ENCODE measurements around the gene C1orf105.
A peak's percentile ranks its signal among the peaks of the same experiment; 100 is the strongest.
"Not testable (repeated sequence)": the region's sequence is repeated elsewhere in the genome, so short reads cannot be mapped to it uniquely, and the experiment has no call there.

Gene C1orf105

DNA sequence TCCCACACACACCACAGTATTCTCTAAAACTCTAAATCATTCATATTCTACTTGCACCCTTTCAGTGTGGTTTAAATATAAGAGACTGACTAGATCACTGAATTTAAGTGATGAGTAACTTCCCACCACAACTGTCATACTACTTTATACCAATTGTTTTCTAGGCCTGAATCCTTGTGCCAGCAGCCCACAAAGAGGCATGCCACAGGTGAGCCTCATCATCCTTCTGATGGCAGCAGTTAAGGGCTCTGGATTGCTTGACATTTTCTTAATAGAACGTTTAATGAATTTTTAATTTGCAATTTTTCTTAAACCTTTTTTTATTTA is 9.6 kb downstream of the C1orf105 start:
- H3K4me3 ChIP-seq (replicated peaks; ENCODE audit: low read depth, low read length), result no peak overlapping the region
- TF ChIP-seq, protein P1, sequence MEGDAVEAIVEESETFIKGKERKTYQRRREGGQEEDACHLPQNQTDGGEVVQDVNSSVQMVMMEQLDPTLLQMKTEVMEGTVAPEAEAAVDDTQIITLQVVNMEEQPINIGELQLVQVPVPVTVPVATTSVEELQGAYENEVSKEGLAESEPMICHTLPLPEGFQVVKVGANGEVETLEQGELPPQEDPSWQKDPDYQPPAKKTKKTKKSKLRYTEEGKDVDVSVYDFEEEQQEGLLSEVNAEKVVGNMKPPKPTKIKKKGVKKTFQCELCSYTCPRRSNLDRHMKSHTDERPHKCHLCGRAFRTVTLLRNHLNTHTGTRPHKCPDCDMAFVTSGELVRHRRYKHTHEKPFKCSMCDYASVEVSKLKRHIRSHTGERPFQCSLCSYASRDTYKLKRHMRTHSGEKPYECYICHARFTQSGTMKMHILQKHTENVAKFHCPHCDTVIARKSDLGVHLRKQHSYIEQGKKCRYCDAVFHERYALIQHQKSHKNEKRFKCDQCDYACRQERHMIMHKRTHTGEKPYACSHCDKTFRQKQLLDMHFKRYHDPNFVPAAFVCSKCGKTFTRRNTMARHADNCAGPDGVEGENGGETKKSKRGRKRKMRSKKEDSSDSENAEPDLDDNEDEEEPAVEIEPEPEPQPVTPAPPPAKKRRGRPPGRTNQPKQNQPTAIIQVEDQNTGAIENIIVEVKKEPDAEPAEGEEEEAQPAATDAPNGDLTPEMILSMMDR (IDR thresholded peaks at IDR 0.05; ENCODE audit: low read length, missing control alignments), result no peak
- DNase-seq (ENCODE audit: low read depth), result no peak

DNA sequence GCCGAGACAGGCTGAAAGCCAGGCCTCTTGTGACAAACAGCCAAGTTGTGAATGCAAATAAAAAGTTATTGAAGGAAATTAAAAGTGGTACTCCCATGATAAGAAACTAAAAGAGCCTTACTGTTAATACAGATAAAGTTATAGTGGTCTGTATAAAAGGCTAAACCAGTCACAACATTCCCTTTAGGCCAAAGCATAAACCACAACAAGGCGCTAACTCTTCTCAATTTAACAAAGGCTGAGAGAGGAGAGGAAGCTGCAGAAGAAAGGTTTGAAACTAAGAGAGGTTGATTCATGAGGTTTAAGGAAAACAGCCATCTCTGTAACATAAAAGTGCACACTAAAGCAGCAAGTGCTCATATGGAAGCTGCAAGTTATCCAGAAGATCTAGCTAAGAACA is 10.7 kb downstream of the C1orf105 start:
- TF ChIP-seq, protein P1 (IDR thresholded peaks at IDR 0.05; ENCODE audit: low read length, missing control alignments), result no peak
- no peak overlapping the region for H3K4me3 ChIP-seq (replicated peaks; ENCODE audit: low read depth, low read length)
- DNase-seq (ENCODE audit: low read depth), result no peak

DNA sequence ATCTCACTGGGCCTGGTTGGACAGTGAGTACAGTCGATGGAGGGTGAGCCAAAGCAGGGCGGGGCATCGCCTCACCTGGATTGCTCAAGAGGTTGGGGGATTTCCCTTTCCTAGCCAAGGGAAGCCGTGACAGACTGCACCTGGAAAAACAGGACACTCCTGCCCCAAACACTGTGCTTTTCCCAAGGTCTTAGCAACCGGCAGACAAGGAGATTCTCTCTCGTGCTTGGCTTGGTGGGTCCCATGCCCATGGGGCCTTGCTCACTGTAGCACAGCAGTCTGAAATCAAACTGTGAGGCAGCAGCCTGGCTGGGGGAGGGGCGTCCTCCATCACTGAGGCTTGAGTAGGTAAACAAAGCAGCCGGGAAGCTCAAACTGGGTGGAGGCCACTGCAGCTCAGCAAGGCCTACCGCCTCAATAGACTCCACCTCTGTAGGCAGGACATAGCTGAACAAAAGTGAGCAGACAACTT is 11.3 kb downstream of the C1orf105 start:
- TF ChIP-seq, protein P1 (IDR thresholded peaks at IDR 0.05; ENCODE audit: low read length, missing control alignments), result no peak
- no peak overlapping the region for H3K4me3 ChIP-seq (replicated peaks; ENCODE audit: low read depth, low read length)
- DNase-seq (ENCODE audit: low read depth), result no peak

DNA sequence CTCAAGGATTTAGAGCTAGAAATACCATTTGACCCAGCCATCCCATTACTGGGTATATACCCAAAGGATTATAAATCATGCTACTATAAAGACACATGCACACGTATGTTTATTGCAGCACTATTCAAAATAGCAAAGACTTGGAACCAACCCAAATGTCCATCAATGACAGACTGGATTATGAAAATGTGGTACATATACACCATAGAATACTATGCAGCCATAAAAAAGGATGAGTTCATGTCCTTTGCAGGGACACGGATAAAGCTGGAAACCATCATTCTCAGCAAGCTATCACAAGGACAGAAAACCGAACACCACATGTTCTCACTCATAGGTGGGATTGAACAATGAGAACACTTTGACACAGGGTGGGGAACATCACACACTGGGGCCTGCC is 16.7 kb downstream of the C1orf105 start:
- DNase-seq (ENCODE audit: low read depth); H3K4me3 ChIP-seq (replicated peaks; ENCODE audit: low read depth, low read length): not testable (repeated sequence)

DNA sequence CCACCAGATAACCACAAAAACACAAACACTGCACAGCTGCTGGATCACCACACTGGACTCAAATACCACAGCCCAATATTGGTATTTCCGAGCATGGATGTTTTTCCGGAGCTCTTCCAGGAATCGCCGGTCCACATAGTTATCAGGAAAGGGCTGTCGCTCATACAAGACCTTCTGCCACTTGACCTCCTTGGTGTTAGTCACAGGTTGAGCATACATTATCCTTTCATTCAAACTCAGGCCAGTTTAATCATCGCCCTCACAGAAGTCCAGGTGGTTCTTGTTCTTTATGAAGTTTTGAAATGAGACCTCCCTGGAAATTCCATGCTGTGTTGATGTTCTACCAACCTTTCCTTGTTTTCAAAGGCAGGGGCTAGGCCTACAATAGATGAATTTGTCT is 21.9 kb downstream of the C1orf105 start:
- TF ChIP-seq, protein P1 (IDR thresholded peaks at IDR 0.05; ENCODE audit: low read length, missing control alignments), result no peak
- H3K4me3 ChIP-seq (replicated peaks; ENCODE audit: low read depth, low read length), result no peak overlapping the region
- DNase-seq (ENCODE audit: low read depth), result peak; percentile 24

DNA sequence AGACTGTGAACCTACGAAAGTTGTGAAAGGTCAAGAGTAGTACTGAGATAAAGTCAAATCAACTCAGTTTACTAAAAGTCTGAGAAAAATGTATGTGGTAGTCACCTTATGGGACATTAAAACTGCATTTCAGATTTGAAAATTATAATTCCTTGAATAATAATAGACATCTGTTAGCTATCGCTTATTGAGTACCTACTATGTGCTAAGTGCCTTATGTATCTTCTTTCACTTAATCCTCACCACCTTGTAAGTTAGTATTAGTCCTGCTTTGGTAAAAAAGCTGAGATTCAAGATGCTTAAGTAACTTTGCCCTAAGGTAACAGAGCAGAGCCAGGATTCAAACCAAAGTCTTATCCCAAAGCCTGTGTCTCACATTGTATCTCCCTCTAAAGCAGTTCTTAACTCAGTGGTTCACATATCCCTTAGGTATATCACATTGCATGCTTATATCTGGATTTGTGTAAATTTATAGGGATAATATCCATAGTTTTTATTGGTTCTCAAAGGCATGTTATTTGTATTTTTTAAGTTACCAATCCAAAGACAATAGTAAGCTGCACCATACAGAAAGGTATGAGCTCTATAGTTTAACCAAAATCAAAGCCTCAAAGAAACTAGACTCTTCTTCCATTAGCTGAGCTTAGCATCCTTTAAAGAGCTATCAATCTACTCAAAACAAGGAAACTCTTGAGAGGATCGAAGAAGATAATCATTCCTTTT is 22.5 kb downstream of the C1orf105 start:
- no peak for DNase-seq (ENCODE audit: low read depth)
- peak overlapping the region; percentile 86 for H3K4me3 ChIP-seq (replicated peaks; ENCODE audit: low read depth, low read length)

DNA sequence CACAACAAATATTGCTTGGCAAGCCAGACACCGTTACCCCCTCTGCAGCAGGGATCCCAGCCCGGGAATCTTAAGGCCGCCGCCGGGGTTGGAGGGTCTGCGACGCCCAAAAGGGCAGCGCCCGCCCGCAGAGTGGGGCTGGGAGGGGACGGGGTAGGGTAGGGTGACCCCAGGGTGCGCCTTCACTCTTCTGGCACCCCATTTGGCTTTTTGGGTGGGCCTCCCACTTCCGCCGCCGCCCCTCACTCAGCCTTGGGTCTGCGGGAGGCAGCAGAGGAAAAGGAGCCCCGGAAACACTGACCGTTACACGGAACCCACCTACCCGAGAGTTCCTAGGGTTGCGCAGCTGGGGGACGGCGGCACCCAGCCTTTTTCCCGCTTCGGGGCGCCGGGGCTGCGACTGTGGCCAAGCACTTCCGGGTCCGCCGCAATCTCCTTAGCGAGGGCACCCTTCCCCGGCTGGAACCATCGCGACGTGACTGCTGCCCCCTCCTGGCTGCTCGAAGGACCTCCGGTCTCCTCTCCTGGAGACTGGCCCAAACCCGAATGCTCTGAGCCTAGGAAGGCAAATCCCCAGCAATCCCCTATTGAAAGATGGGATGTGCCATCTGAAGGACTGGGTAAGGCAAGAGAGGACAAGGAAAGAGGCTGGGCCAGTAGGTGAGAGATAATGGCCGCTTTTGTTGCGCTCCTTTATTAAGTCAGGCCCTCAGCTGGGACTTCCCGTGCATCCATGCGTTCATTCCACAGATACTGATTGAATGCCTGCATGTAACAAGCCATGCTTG is 23.4 kb downstream of the C1orf105 start, which contains the start of gene PIGC:
Gene PIGC (minus strand): TSS at position 404 of the 788 bp plus-strand sequence. CDS start 1,447 bp downstream, outside the sequence.
- TF ChIP-seq, protein P1 (IDR thresholded peaks at IDR 0.05; ENCODE audit: low read length, missing control alignments), result peak; percentile 85
- DNase-seq (ENCODE audit: low read depth), result peak; percentile 89
- H3K4me3 ChIP-seq (replicated peaks; ENCODE audit: low read depth, low read length), result peak within 1 kb of the TSS; percentile 86

More for the DNA sequence above, 22.5 kb downstream of the C1orf105 start:
- TF ChIP-seq, protein P1 (IDR thresholded peaks at IDR 0.05; ENCODE audit: low read length, missing control alignments), result no peak
